Smooth muscle cell (in vitro differentiated cells): ENCODE results near the gene MRPS34. TPM values are rescaled to one million over a fixed set of nuclear protein-coding genes. Genes with fewer than 3 reads are reported as not detected.

Source experiments
- DNase-seq: peaks from one replicate; lab custom pipeline; 2025; ENCODE audit not compliant: unreplicated experiment; lab: John Stamatoyannopoulos, UW
- H2AFZ ChIP-seq: fragments of 200-600 bp; sonication (generic); 2 replicates; pipeline ENCODE4 v1.6.0; 2016; ENCODE audit warnings: antibody characterized with exemption, low read depth, mild to moderate bottlenecking
- H3F3A ChIP-seq: fragments of 200-600 bp; sonication (generic); 2 replicates; pipeline ENCODE4 v1.6.0; 2017; ENCODE audit warnings: antibody characterized with exemption, low read depth
- H3K27ac ChIP-seq: fragments of 200-600 bp; sonication (generic); 2 replicates; pipeline ENCODE4 v1.5.1; 2016; ENCODE audit warnings: low read depth, mild to moderate bottlenecking
- H3K27me3 ChIP-seq: fragments of 200-600 bp; sonication (generic); 2 replicates; pipeline ENCODE4 v1.6.1; 2016; ENCODE audit warnings: low read depth, mild to moderate bottlenecking
- H3K36me3 ChIP-seq: fragments of 200-600 bp; sonication (generic); 2 replicates; pipeline ENCODE4 v1.5.1; 2016; ENCODE audit warnings: low read depth
- H3K4me1 ChIP-seq: fragments of 200-600 bp; sonication (generic); 2 replicates; pipeline ENCODE4 v1.5.1; 2016; ENCODE audit warnings: low read depth
- H3K4me2 ChIP-seq: fragments of 200-600 bp; sonication (generic); 2 replicates; pipeline ENCODE4 v1.6.0; 2016; ENCODE audit warnings: mild to moderate bottlenecking
- H3K4me3 ChIP-seq: fragments of 200-600 bp; sonication (generic); 2 replicates; pipeline ENCODE4 v1.5.1; 2016; ENCODE audit warnings: mild to moderate bottlenecking
- H3K79me2 ChIP-seq: fragments of 200-600 bp; sonication (generic); 2 replicates; pipeline ENCODE4 v1.6.0; 2016; ENCODE audit warnings: low read depth, mild to moderate bottlenecking
- H3K9ac ChIP-seq: fragments of 200-600 bp; sonication (generic); 2 replicates; pipeline ENCODE4 v1.6.0; 2016; ENCODE audit warnings: low read depth
- H3K9me3 ChIP-seq: fragments of 200-600 bp; sonication (generic); replicated peaks from 2 replicates; pipeline ENCODE4 v1.5.1; 2016; ENCODE audit warnings: low read depth
- H4K20me1 ChIP-seq: fragments of 200-600 bp; sonication (generic); 2 replicates; pipeline ENCODE4 v1.6.0; 2016; ENCODE audit warnings: low read depth
- WGBS: methylation state at CpG from one replicate; pipeline ENCODE4 v1.1.7; 2016; ENCODE audit warnings: low lambda C conversion rate; 5-methylcytosine and 5-hydroxymethylcytosine counted together
- polyA plus RNA-seq: library from polyadenylated mRNA; unstranded; fragments of >200 nt; fragmentation: Nextera tagmentation; extraction: Ambion mirVana; gene quantifications from 2 replicates; pipeline ENCODE4 v1.2.1, GENCODE V29; 2016
- total RNA-seq: library from RNA; depleted of rRNA; stranded (reverse); fragments of >200 nt; gene quantifications from 2 replicates; pipeline ENCODE4 v1.2.3, GENCODE V29; 2014
- TF ChIP-seq, protein P1 (sequence below): fragments of 200-600 bp; sonication (generic); IDR thresholded peaks from 2 replicates; pipeline ENCODE4 v1.5.1; 2017; ENCODE audit warnings: borderline replicate concordance, mild to moderate bottlenecking, antibody characterized with exemption; ENCODE audit not compliant: insufficient read depth, poor library complexity, severe bottlenecking

MRPS34 gene
- total and polyA plus RNA-seq, 2 experiments from 2014 or later, result 62.9 to 111 TPM

DNA sequence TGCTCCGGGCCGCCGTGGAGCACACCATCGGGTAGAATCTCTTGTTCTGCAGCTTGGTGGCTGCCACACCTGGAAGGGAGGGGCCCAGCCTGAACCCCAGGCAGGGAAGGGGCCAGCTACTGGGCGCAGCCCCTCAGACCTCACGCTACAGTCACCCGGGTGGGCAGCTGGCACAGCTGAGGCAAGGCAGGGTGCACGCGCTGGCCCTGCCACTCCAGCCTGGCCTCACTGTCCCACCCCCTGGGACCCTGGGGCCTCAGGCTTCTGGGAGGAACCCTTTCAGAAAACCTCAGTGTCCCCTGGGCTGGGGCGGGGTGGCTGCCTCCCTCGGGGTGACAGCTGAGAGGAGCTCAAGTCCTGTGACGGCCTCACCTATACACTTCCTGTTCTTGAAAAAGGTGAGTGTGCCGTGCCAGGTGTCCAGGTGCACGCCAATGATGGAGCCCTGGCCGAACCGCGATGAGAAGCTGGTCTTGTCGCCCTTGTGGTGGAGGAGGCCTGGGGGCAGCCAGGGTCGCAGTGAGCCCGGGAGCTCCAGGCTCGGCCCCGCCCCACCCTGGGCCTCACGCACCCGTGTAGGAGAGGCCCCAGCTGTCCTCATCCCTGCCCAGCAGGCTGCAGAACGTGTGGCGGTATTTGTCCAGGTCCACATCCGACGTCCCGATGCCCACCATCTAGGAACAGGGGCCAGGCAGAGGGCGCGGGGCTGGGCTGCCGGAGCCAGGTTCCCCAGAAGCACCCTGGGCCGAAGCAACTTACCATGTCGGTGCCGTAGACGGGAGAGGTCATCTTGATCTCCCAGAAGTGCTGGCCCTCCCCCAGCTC lies 4.7 kb upstream of the MRPS34 start:
- H3K9me3 ChIP-seq, result no peaks in the 10 kb centered on the region
- H3K36me3 ChIP-seq, result no peaks in the 10 kb centered on the region
- TF ChIP-seq, protein P1, sequence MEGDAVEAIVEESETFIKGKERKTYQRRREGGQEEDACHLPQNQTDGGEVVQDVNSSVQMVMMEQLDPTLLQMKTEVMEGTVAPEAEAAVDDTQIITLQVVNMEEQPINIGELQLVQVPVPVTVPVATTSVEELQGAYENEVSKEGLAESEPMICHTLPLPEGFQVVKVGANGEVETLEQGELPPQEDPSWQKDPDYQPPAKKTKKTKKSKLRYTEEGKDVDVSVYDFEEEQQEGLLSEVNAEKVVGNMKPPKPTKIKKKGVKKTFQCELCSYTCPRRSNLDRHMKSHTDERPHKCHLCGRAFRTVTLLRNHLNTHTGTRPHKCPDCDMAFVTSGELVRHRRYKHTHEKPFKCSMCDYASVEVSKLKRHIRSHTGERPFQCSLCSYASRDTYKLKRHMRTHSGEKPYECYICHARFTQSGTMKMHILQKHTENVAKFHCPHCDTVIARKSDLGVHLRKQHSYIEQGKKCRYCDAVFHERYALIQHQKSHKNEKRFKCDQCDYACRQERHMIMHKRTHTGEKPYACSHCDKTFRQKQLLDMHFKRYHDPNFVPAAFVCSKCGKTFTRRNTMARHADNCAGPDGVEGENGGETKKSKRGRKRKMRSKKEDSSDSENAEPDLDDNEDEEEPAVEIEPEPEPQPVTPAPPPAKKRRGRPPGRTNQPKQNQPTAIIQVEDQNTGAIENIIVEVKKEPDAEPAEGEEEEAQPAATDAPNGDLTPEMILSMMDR, result no peak
- H3F3A ChIP-seq, result peaks cover 7% of the 10 kb centered on the region
- H3K27ac ChIP-seq, result no peak overlapping the region
- H3K4me1 ChIP-seq, result peaks cover 11% of the 10 kb centered on the region
- H3K27me3 ChIP-seq, result no peaks in the 10 kb centered on the region
- H3K4me3 ChIP-seq, result no peak overlapping the region
- peaks cover 26% of the 10 kb centered on the region for H3K79me2 ChIP-seq
- no peak overlapping the region for H3K9ac ChIP-seq
- H2AFZ ChIP-seq, result no peak overlapping the region
- H3K4me2 ChIP-seq, result no peak overlapping the region
- peaks cover 30% of the 10 kb centered on the region for H4K20me1 ChIP-seq
- whole genome bisulfite sequencing, result 93% methylated on average over 31 of the region's 36 CpGs
- no peak for DNase-seq

DNA sequence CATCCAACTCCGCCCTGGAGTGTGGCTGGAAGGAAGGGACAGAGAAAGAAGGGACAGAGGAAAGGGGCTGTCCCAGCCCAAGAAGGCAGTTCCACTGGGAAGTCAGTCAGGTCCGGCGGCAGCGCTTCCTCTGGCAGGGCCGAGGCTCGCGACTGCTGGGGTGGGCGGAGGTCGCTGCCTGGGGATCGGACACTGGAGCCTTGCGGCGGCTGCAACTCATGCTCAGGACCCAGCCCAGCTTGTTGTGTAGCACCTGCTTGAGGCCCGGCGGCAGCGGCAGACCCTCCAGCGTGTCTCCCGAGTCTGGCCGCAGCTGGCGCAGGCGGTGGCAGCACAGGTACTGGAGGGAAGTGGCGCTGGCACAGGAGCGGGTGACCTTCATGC lies 4.0 kb upstream of the MRPS34 start:
- no peak overlapping the region for H3K9ac ChIP-seq
- peaks cover 17% of the 10 kb centered on the region for H3K4me1 ChIP-seq
- no peaks in the 10 kb centered on the region for H3K36me3 ChIP-seq
- TF ChIP-seq, protein P1, result no peak
- H2AFZ ChIP-seq, result no peak overlapping the region
- DNase-seq, result no peak
- 98% methylated on average over 22 of the region's 22 CpGs for WGBS
- peaks cover 7% of the 10 kb centered on the region for H3F3A ChIP-seq
- H3K27ac ChIP-seq, result no peak overlapping the region
- H3K79me2 ChIP-seq, result peaks cover 28% of the 10 kb centered on the region
- H4K20me1 ChIP-seq, result peaks cover 30% of the 10 kb centered on the region
- H3K9me3 ChIP-seq, result no peaks in the 10 kb centered on the region
- no peaks in the 10 kb centered on the region for H3K27me3 ChIP-seq
- no peak overlapping the region for H3K4me3 ChIP-seq
- no peak overlapping the region for H3K4me2 ChIP-seq

DNA sequence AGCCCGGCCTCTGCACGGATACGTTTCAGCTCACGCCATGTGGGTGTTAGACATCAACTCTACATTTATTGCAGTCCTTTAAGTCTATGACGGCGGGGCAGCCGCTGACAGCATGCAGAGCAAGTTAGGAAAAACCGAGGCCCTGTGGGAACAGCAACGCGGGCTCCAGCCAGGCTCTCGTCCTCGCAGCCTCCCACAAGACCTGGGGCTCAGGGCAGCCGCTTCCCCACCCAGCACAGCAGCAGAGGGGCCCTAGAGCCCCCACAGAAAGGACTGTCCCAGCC lies 3.7 kb upstream of the MRPS34 start:
- Histone ChIP-seq H3K4me3 (no peak overlapping the region), H3K4me1 (peaks cover 20% of the 10 kb centered on the region), H3K4me2 (no peak overlapping the region), H3K9ac (no peak overlapping the region), H3K36me3 (no peaks in the 10 kb centered on the region), H2AFZ (no peak overlapping the region), H4K20me1 (peaks cover 30% of the 10 kb centered on the region), H3K27me3 (no peaks in the 10 kb centered on the region), H3K79me2 (peaks cover 28% of the 10 kb centered on the region), H3K27ac (no peak overlapping the region), H3F3A (peaks cover 7% of the 10 kb centered on the region), H3K9me3 (no peaks in the 10 kb centered on the region)
- no peak for DNase-seq
- WGBS, result 96% methylated on average over 13 of the region's 13 CpGs
- TF ChIP-seq, protein P1, result no peak
